Stimulated activated CD4-positive, alpha-beta T cell treated with anti-CD3 and anti-CD28 coated beads, TNF-alpha, amount 100 ng/mL, for 48 hours (primary cell): ENCODE data around the gene VIPR2.
A peak's percentile ranks its signal among the peaks of the same experiment; 100 is the strongest.

ENCODE experiments used
- DNase-seq, 3 donors: peaks; one replicate each; pipeline ENCODE4 v3.0.0-alpha.2; 2020; ENCODE audit warnings: low read depth in 3 of 3

Gene VIPR2

DNA sequence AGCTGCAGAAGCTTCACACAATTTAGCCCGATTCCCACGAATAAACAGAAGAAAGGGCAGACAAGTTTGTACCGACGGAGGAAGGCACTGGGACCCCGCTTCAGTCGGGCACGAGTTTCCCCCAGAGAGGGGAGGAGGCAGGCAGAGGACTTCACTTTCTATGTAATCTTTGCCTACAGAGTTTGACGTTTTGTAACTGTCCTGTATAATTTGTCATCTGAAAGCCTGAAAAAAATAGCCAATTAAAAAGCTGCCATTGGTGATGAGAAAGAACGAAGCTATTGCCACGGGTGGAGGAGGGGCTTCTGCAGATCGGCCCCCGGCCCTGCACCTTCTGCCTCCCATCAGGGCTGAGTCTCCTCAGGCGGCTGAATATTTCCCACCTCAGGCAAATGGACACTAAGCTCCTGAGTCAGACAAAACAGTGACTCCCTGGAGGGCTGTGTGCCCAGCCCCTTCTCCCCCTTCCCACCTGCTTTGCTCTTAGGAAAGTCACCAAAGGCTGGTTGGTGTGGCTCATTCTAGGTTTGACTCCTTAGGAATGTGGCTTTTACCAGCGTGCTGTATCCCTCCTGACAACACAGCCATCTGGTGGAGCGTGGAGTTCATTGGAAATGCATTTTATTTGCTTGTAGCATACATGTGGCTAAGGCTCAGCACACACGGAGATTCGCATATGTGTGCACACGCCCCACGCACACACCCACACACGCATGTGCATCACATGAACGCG, 117.4 kb downstream of the VIPR2 start:
- DNase-seq = no peak

GRCh38 chr7:159026271-159027055, 118.2 kb downstream of the VIPR2 start:
- DNase-seq = peak in 1 of 3 donors; percentile 11

DNA sequence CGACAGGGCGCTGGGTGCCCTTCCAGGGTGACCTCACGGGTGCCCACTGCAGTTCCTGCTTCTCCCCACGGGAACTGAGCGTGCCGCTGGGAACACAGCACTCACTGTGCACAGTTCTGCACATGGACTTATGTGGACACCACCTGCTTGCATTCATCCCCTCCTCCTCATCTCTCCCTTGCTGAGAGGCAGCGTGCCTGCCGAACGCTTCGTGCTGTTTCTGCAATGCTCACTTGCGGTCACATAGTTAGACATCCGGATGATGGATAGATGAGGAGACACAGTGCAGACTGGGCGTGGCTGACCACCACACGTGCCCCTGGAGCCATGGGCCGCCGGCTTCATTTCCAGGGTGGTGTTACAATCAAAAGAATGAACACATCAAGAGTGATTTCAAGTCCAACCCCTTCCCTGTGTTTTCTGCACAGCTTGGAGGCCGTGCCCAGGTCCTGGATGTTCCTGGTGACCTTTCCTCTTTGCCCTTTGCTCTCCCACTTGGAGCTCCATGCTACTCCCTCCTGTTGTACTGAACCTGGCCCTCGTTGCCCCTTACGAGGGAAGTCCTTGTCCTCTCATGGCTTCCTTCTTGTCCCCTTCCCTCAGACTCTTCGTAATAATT, 119.4 kb downstream of the VIPR2 start:
- DNase-seq = no peak

DNA sequence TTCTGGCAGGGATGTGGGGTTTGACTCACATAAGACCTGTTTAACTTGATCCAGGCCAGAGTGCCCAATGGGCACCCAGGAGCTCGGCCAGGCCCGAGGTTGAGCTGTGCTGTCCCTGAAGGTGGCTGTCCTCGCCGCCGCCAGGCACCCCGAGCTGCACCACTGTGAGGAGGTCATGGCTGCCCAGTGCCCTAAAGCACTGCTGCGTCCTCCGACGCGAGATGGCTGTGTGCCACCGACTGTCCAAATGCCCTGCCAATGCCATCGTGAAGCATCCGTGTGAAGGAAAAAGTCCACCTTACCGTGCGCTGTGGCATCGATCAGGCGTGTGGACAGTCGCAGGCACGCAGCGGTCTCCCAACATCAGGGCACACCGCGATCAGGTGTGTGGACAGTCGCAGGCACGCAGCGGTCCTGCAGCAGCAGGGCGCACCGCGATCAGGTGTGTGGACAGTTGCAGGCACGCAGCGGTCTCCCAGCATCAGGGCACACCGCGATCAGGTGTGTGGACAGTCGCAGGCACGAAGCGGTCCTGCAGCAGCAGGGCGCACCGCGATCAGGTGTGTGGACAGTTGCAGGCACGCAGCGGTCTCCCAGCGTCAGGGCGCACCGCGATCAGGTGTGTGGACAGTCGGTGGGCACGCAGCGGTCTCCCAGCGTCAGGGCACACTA, 120.3 kb downstream of the VIPR2 start:
- DNase-seq = no peak

DNA sequence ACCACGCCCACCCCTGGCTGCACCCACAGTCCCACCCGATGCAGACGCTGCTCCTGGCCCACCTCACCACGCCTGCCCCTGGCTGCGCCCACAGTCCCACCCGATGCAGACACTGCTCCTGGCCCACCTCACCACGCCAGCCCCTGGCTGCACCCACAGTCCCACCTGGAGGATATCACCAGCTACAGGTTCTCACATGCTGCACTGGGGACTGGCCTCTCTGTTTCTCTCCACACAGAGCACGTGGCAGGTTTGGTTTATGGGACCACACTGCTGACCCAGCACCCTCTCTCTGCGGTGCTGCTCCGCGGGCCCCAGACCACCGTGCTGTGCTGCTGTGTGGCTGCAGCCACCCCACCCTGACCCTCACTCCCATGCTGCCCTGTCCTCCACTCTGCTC, 120.9 kb downstream of the VIPR2 start:
- no peak for DNase-seq

DNA sequence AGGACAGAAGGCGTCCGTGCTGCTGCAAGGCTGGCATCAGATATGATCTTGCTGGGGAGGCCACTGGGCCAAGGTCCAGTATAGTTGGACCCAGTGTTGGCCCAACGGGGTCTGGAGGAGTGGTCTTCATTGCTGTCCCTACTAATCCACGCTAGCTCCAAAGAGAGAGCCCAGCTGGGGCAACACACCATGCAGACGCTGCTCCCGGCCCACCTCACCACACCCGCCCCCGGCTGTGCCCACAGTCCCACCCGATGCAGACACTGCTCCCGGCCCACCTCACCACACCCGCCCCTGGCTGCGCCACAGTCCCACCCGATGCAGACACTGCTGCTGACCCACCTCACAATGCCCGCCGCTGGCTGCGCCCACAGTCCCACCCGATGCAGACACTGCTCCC, 121.5 kb downstream of the VIPR2 start:
- DNase-seq = no peak

- DNase-seq = no peak
These were observed 122.3 kb downstream of the VIPR2 start for GRCh38 chr7:159022238-159022993.

DNA sequence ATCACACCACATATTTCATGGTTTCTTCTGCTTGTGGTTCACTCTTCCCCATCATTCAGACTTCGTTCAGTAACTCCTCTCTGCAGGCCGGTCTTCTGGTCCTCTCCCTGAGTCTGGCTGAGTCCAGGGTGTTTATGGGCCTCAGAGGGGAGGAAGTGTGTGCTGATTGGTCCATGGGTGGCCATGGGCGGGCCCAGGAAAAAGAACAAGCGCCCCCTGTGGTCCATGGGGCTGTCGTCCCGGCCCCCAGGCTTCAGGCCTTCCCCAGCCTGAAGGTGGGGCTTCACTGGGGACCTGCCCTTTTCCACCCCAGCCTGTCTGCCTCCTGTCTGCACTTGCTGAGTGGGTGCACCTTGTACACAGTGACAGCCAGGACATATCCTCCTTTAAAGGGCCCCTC, 123.7 kb downstream of the VIPR2 start:
- no peak for DNase-seq

DNA sequence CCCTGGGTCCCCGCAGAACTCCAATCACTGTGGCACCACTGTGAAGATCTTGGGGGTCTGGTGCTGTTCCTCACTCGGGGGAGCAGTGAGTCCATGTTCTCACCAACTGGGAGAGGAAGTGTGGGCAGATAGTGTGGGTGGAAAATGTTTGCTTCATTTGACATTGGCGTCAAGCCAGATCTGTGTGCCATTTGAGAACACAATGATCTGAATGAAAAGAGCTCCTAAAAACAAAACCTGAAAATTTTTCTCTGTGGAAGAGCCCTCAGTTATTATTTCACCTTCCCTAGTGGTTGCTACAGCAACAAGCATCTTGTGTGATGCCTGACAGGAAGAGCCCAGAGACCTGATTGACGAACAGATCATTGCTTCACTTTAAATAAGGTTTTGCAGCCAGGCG, 125.6 kb downstream of the VIPR2 start:
- DNase-seq = no peak

GRCh38 chr7:159017741-159018140, 126.9 kb downstream of the VIPR2 start:
- no peak for DNase-seq

- DNase-seq = no peak
These were observed 127.5 kb downstream of the VIPR2 start for GRCh38 chr7:159017210-159017609.

DNA sequence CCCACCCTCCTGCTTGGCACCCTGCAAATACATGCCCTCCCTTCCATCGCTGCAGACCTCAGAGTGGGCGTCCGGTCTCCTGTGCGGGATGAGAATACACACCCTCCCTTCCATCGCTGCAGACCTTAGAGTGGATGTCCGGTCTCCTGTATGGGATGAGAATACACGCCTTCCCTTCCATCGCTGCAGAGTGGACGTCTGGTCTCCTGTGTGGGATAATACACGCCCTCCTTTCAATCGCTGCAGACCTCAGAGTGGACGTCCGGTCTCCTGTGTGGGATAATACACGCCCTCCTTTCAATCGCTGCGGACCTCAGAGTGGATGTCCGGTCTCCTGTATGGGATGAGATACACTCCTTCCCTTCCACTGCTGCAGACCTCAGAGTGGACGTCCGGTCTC, 128.1 kb downstream of the VIPR2 start:
- DNase-seq = no peak

DNA sequence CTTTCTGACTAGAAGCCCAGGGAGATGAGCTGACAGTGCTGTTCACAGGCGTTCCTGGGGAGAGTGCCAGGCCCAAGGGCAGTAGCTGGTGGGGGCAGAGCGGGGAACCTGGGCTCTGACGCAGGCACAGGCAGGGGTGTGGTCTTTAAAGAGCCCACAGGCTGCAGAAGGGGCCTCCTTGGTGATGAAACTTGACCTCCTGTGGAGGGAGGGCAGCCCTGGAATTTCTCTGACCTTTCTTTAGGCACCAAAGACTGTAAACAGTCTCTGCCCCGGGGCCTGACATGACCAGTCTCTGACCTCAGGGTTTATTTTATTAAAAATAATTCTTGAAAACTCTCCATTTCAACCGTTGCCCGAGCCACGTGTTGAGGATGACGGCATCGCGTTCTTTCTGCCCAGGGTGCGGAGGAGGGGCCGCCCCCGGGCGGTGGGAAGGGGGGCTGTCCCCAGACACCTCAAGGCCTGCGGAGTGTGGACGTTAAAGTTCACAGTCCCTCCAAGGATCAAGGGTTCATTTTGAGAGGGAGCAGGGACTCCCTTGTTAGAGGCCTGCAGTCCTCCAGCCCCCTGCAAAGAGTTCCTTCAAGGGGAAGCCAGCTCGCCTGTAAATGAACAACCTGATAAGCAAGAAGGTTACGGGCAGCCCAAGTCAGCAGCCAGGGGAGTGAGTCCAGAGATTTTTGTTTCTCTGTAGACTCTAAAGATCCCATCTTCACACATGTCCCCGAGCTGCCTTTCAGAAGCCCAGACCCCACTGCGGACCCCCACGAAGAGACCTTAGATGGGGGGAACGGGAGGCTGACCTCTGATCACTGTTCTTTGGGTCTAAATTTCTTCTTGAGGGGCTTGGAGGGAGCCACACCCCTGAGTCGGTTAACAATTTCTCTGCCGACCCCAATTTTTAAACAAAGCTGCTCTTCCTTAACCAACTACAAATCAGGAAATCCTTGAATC, 128.9 kb downstream of the VIPR2 start:
- no peak for DNase-seq

DNA sequence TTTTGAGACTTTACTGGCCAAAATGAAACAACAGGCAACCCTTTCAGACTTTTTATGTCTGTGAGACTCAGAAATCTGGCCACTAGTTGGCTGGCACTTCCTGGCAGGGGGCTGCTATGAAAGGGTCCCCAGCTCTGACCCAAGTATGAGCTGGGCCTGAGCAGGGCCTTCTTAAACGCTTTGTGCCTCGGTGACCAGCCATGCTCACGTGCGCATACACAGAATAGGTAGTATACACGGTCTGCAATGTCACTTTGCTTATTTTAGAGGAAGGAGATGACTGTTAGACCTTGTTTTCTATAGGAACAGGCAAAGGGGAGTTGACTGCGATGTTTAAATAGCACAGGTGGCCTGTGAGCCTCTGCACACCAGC, 129.6 kb downstream of the VIPR2 start:
- DNase-seq = no peak

DNA sequence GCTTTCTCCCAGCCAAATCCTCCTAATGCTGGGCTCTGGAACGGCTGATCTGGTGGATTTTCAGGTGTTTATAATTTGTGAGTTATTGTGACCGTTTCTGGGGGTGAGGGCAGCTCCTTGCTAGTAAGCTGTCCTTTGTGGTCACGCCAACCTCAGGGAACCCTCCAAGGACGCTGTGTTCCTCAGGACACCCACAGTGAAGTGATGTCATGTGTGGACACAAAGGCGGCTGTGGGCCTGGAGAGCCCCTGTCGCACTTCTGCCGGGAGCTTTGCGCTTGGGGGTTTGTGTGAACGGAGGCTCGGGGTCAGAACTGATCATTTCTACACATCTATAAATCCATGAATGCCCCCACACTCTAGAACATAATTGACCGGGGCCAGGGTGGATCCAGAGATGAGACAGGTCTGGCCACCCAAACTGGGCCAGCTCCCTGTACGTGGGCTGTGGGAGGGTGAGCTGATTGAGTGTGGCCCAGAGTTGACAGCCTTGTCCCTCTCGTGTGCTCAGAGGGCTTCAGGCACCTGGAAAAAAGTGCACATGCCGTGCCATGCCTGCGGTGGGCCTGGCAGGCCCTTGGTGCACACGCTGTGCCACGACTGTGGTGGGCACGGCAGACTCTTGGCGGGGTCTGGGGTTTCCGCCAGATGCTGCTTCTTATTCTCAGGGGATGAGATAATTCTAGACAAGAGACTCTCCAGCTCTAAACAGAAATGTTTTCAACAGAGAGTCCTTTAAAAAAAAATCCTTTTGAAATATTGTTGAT, 130.2 kb downstream of the VIPR2 start:
- DNase-seq = no peak

- DNase-seq = no peak
These were observed 130.8 kb downstream of the VIPR2 start for GRCh38 chr7:159013825-159014289.

GRCh38 chr7:159013181-159013690, 131.4 kb downstream of the VIPR2 start:
- DNase-seq = no peak

DNA sequence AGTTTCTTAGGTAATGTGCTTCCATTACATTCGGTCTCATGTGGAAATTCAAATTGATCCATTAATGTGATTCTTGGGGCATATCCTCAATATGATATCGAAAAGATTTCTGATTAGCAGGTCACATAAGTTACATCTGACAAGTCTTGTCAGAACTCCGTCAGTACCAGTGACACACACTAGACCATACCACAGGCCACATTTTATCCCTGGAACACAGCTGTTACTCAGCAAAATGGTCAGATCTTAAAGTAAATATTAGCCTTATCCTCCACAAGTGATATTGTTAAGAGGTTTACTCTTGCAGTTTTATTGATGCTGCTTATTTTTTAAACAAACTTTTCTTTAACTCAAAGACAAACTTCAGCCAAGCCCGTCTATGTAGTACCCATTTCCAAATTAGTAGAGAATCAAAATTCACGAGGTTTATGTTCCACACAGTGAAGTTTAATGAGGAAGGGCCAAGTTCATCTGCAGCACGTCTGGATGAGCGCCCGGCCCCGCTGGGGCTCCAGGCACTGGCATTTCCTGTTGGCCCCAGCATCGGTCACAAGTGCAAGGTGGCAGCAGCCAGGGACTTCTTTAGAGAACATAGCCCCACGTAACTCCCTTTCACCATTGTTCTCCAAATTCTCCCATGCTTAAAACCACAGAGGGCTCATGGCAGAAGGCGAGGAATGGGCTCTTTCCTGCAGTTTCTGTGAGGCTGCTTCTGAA, 132.2 kb downstream of the VIPR2 start:
- no peak for DNase-seq

- DNase-seq = no peak
These were observed 133.0 kb downstream of the VIPR2 start for GRCh38 chr7:159011722-159012022.
